ENCODE data around the gene PLXNA2.

The PLXNA2 gene

GRCh38 chr1:208031316-208031931 is 212.8 kb downstream of the PLXNA2 start:
- no peak for TF ChIP-seq CTCF (IDR thresholded peaks at IDR 0.05)

DNA sequence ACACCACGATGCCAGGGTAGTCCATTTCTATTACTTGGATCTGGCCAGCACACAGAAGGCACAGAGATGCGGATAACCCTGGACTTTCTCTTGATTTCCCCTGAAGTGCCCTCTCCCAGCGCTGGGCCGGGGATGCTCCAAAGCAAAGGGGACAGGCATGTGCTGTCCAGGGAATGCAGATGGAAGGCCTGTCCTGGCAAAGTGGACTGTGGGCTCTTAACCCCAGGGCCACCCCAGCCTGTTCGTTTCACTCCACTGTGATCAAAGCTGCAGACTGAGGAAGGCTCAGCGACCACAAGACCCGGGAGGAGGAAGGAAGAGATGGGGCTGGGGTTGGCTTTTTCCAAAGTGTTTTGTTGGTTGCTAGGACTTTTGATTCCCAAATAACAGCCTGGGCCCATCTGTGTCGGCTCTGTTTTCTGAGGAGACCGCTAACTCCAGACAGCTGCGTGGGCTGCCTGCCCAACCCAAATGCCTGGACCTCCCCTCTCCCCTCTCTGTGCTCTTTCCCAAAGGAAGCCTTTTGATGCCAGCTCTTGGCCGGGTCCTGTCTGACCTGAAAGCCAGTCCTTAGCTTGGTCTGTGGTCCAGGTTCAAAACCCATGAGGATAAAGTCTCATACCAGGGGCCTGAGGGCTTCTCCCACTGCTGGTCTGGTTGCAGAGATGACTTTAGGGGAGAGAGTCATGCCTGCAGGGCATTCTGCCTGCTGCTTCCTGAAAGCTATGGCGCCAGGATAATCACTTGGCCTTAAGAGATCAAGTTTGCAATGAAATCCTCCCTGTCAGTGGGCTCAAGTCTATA is 213.7 kb downstream of the PLXNA2 start:
- TF ChIP-seq CTCF (IDR thresholded peaks at IDR 0.05): no peak

DNA sequence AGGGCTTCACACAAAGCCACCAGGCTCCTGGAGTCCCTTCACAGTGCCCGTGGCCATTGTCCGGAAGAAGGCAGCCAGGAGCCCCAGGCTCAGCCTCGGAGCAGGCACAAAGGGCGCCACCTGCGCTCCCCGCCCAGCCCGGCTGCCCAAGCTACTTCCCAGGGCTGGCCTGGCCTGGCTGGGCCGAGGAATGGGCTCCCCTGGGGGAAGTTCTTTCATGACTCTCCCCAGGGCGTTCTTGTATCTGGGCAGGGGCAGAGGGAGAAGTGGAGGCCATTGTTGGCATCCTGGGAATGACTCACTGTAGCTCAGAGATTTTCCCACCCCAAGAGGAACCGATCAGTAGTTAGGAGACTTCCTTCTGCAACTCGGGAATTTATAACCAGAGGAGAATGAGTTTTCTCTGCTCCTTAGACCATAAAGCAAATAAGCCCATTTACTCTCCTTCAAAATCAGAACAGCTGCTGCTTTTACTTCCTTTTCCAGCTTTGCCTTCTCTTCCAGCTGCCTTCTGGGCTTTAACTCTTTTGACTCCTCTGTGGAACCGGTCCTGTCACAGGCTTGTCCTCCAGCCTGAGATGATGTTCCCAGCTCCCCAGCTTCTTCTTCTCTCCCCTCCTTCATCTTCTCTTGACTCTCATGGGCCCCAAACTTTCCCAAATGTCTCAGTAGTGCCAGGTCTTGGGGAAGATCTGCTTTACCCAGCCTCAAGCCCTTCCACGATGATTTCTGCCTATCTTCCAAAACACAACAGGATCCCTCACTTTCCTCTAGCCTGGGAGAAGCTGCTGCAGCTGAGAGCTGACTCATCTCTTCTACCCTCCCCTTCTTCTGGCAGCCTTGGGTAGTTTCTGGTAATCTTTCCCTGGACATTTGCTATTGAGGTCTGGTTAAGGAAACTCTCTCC is 214.6 kb downstream of the PLXNA2 start:
- no peak for TF ChIP-seq CTCF (IDR thresholded peaks at IDR 0.05)

- TF ChIP-seq CTCF (IDR thresholded peaks at IDR 0.05): no peak
Observed at GRCh38 chr1:208028526-208028925, 215.7 kb downstream of the PLXNA2 start.

DNA sequence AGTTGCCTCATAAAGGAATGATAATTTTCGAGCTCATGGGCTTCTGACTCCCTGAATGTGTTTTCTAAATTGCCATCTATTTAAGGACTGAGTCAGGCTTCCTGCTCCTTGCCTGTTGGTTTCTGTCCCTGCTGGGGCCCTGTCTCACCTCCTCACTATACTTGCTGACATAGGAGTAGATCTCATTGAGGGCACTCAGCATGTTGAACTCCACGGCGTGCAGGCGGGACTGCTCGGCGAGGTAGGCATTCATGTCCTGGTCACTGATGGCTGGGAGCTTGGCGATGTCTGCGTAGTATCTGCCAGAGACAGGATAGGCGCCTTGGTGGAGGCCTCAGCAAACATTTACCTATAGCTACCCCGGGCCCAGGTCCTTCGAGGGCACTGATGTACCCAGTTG is 216.3 kb downstream of the PLXNA2 start:
- no peak for TF ChIP-seq CTCF (IDR thresholded peaks at IDR 0.05)

GRCh38 chr1:208026880-208027438 is 217.2 kb downstream of the PLXNA2 start:
- no peak for TF ChIP-seq CTCF (IDR thresholded peaks at IDR 0.05)

DNA sequence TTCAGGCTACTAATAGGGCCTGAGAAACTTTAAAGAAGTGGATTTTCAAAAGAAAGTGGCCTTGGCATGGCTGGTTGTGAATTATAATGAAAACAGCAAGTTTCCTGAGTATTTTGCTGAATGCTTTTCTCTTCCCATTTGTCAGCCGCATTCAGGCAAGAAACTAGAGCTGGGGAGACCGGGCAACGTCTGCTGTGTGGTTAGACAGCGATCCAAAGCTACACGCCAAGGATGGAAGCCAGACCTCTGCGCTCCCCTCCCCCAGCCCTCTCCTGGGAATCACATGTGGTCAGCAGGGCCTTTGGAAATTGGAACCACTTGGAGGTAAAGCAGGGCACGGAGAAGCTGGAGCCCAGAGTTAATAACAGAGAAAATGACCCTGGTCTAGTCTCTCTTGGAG is 219.2 kb downstream of the PLXNA2 start:
- TF ChIP-seq CTCF (IDR thresholded peaks at IDR 0.05): no peak

All from LNCAP (cell line).